ENCODE data around the gene PHKB. TPM values are rescaled to one million over a fixed set of nuclear protein-coding genes. Genes with fewer than 3 reads are reported as not detected.

PHKB gene
- total RNA-seq, 4 donors from 2014 or later: 19.8 to 29.6 (median 25.2) TPM

DNA sequence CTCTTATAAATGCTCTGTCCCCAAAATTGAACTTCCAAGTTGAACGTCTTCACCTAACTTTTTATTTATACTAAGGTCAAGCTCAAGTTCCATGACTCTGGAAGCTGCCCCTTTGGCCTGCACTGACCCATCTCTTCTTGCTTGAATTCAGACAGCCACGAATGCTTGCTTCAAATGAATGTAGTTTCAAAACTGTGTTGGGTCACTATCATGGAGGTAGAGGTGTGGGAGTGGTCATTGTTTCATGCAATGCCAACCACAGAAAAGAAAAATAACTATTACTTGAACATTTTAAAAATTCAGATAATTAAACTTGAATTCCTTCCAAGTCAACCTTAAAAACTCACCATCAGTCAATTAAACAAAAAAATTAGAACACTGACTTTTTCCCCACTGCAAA, 2.8 kb upstream of the PHKB start:
- no peak overlapping the region for H3K4me3 ChIP-seq (ENCODE audit: low read depth, poor library complexity, severe bottlenecking)
- 90 to 92% methylated on average over 2 of the region's 2 CpGs for WGBS, 2 donors
- intact Hi-C loops (cut with DNase I; ENCODE audit: low total_unique reads): no loop called here
- no peak for DNase-seq (ENCODE audit: low spot score in 2 of 2)
- TF ChIP-seq, protein P1, sequence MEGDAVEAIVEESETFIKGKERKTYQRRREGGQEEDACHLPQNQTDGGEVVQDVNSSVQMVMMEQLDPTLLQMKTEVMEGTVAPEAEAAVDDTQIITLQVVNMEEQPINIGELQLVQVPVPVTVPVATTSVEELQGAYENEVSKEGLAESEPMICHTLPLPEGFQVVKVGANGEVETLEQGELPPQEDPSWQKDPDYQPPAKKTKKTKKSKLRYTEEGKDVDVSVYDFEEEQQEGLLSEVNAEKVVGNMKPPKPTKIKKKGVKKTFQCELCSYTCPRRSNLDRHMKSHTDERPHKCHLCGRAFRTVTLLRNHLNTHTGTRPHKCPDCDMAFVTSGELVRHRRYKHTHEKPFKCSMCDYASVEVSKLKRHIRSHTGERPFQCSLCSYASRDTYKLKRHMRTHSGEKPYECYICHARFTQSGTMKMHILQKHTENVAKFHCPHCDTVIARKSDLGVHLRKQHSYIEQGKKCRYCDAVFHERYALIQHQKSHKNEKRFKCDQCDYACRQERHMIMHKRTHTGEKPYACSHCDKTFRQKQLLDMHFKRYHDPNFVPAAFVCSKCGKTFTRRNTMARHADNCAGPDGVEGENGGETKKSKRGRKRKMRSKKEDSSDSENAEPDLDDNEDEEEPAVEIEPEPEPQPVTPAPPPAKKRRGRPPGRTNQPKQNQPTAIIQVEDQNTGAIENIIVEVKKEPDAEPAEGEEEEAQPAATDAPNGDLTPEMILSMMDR (IDR thresholded peaks at IDR 0.05): no peak
- no peak for TF ChIP-seq POLR2A (IDR thresholded peaks at IDR 0.05)

DNA sequence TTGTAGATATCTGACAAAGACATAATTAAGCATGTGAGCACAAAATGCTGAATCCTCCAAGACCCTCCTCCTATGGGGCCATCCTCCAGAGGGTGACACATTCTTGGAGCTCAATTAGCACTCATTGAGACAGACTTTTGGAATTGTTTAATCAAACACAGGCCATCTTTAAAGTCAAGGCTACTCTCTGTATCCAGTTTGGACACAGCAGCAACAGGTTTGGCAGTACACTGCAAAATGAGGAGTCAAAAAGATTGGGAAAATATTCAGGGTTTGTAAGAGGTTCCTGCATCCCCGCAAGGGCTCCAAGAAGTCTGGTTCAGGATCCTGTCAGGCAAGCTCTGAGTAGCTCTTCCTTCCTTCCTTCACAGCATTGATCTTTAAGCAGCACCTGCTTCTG, 1.5 kb upstream of the PHKB start:
- H3K4me3 ChIP-seq (ENCODE audit: low read depth, poor library complexity, severe bottlenecking): no peak overlapping the region
- 62 to 75% methylated on average over 1 of the region's 1 CpG for WGBS, 2 donors
- TF ChIP-seq, protein P1 (IDR thresholded peaks at IDR 0.05): no peak
- TF ChIP-seq POLR2A (IDR thresholded peaks at IDR 0.05): no peak
- DNase-seq (ENCODE audit: low spot score in 2 of 2): no peak
- intact Hi-C loops (cut with DNase I; ENCODE audit: low total_unique reads): no loop called here

DNA sequence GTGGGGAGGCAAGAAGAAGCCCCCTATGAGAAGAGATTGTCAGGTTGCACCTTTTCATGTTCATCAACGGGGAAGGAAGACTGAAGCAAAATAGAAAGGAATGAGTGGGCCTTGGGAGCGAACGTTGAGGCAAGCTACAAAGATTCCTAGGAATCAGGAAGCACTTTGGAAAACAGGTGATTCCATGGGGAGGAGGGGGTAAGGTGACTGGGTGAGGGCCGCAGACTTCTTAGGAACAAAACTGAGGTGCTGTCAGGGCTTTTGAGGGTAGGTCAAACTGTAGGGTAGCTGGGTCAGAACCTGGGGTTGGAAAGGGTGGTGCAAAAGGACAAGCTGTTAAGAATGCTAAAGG, 796 bp upstream of the PHKB start:
- intact Hi-C loops (cut with DNase I; ENCODE audit: low total_unique reads): no loop called here
- TF ChIP-seq, protein P1 (IDR thresholded peaks at IDR 0.05): no peak
- TF ChIP-seq POLR2A (IDR thresholded peaks at IDR 0.05): no peak
- 2 to 3% methylated on average over 4 of the region's 4 CpGs for WGBS, 2 donors
- peak overlapping the region; percentile 90 for H3K4me3 ChIP-seq (ENCODE audit: low read depth, poor library complexity, severe bottlenecking)
- no peak for DNase-seq (ENCODE audit: low spot score in 2 of 2)

DNA sequence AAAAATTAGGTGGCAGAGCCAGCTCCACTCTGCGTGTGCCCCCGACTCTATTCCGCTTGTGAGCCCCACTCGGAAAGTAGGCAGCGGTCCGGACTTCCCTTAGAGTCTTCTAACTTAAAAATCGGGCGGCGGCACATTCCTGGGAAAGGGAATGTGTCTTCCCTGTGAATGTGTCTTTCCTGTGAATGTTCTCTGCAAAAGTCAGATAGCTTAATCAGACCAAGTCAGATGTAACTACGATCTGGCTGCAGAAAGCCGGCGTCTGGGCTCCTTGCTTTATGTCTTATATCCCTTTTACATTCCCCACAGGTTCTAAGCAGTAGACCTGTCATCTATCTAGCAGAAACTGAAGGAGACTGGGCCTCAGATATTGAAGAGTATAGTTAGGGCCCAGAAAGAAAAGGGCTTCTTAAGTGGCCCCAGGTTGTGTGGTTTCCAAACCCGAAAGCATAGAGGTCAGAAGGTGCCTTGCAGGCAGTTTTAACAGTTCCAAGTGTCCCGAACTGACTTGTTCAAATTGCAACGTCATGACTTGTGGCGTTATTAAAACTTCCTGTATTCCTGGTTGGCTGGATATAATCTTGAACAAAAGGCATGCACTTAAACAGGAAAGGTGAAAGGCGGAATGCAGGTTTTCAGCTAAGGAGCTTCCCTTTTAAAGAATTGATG, 601 bp downstream of the PHKB start:
- 0 to 2% methylated on average over 17 of the region's 17 CpGs for WGBS, 2 donors
- intact Hi-C loops (cut with DNase I; ENCODE audit: low total_unique reads): no loop called here
- H3K4me3 ChIP-seq (ENCODE audit: low read depth, poor library complexity, severe bottlenecking): peak overlapping the region; percentile 90
- DNase-seq (ENCODE audit: low spot score in 2 of 2): peak in 1 of 2 donors; percentile 18
- no peak for TF ChIP-seq POLR2A (IDR thresholded peaks at IDR 0.05)
- TF ChIP-seq, protein P1 (IDR thresholded peaks at IDR 0.05): no peak

DNA sequence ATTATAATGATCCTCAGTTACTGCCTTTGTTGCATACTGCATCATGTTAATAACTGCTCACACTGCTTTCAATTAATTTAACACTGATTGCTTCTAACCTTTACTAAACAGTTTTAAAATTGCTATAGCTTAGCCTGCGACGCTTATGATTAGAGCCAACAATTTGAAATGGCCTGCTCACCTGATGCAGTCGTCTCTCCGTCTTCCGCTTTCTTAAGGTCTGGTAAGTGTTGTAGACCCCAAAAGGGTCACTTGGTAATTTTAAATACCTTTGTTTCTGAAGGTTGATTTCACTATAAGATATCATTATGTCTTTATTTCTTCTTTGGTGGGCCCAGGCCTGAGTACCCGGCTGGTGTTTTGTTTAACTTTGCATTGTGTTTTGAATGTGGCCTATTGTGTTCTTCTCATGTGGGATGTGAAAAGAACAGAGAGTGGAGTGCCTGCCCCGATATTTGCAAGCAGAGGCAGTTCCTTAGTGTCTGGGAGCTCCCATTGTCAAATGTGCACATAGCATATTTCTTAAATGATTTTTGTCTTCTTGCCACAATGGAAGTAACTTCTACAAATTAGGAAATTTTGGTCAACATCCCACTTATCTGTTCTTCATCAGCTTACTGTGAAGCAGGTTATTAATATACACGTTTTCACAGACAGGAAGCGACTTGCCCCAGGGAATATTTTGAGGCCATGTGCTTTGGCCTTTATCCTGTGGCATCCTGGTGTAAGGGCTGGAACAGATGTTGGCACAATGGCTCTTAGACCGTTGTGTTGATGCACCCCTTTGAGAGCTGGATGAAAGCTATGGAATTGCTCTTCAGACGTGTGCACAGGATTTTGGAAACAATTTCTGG, 2.9 kb downstream of the PHKB start:
- 60 to 69% methylated on average over 11 of the region's 11 CpGs for whole genome bisulfite sequencing, 2 donors
- intact Hi-C loops (cut with DNase I; ENCODE audit: low total_unique reads): no loop called here
- no peak overlapping the region for H3K4me3 ChIP-seq (ENCODE audit: low read depth, poor library complexity, severe bottlenecking)
- no peak for DNase-seq (ENCODE audit: low spot score in 2 of 2)
- TF ChIP-seq, protein P1 (IDR thresholded peaks at IDR 0.05): no peak
- no peak for TF ChIP-seq POLR2A (IDR thresholded peaks at IDR 0.05)

Data from lower leg skin (tissue), 4 donors.